MCF 10A (cell line): ENCODE measurements around the gene MKNK2. TPM values are rescaled to one million over a fixed set of nuclear protein-coding genes. Genes with fewer than 3 reads are reported as not detected.
"Not testable (repeated sequence)": the region's sequence is repeated elsewhere in the genome, so short reads cannot be mapped to it uniquely, and the experiment has no call there.

Experiments
- BruUV-seq: library from RNA; stranded (reverse); fragments of 400-500 nt; replicated peaks from 2 replicates; lab custom pipeline; 2021; lab: Mats Ljungman, UMichigan
- CTCF ChIA-PET: fragments of 300-600 bp; sonication (Branson Sonifier 250); formaldehyde crosslinking; extraction: SDS; loops from one replicate; lab custom pipeline; 2021; ENCODE audit warnings: antibody characterized with exemption, inconsistent platforms; lab: Yijun Ruan, JAX
- POLR2A ChIA-PET: fragments of 300-600, 350-650 bp; sonication (Branson Sonifier 250); formaldehyde crosslinking; extraction: SDS; loops from one replicate; lab custom pipeline; 2020; ENCODE audit warnings: antibody characterized with exemption, inconsistent platforms; lab: Yijun Ruan, JAX
- DNase-seq: peaks from one replicate; pipeline ENCODE4 v3.0.0-alpha.2; 2018; ENCODE audit not compliant: unreplicated experiment
- H3K27ac Mint-ChIP-seq: one replicate; pipeline ENCODE4 v1.8.0; 2022; ENCODE audit warnings: mild to moderate bottlenecking, low read depth, mixed read lengths; ENCODE audit not compliant: unreplicated experiment
- H3K27me3 Mint-ChIP-seq: one replicate; pipeline ENCODE4 v1.8.0; 2022; ENCODE audit warnings: mixed read lengths; ENCODE audit not compliant: insufficient read depth, unreplicated experiment
- H3K36me3 Mint-ChIP-seq: one replicate; pipeline ENCODE4 v1.8.0; 2022; ENCODE audit warnings: mild to moderate bottlenecking, moderate library complexity, mixed read lengths; ENCODE audit not compliant: insufficient read depth, unreplicated experiment
- H3K4me1 Mint-ChIP-seq: one replicate; pipeline ENCODE4 v1.8.0; 2022; ENCODE audit warnings: mixed read lengths; ENCODE audit not compliant: insufficient read depth, unreplicated experiment
- H3K4me3 Mint-ChIP-seq: one replicate; pipeline ENCODE4 v1.8.0; 2022; ENCODE audit warnings: mild to moderate bottlenecking, moderate library complexity, mixed read lengths; ENCODE audit not compliant: unreplicated experiment
- H3K9me3 Mint-ChIP-seq: one replicate; pipeline ENCODE4 v1.8.0; 2022; ENCODE audit warnings: mixed read lengths; ENCODE audit not compliant: unreplicated experiment
- CTCF ChIP-seq: fragments of 200-600 bp; IDR thresholded peaks from one replicate; pipeline ENCODE4 v1.8.0; 2022; ENCODE audit warnings: antibody characterized with exemption, mild to moderate bottlenecking; ENCODE audit not compliant: unreplicated experiment
- intact Hi-C: fragments of 100-400 bp; cut with micrococcal nuclease; formaldehyde crosslinking; loops from 2 replicates; pipeline ENCODE4 v1.14.1; 2022
- total RNA-seq: library from RNA; stranded (reverse); gene quantifications from 2 replicates; pipeline ENCODE4 v1.2.3, GENCODE V29; 2022

Gene MKNK2
- total RNA-seq, 1 experiment from 2014 or later: 146 TPM

GRCh38 chr19:2034729-2035589, 16.1 kb downstream of the MKNK2 start:
- Mint-ChIP-seq H3K9me3 (no peaks in the 10 kb centered on the region), H3K27me3 (no peaks in the 10 kb centered on the region), H3K4me1 (peaks cover 21% of the 10 kb centered on the region), H3K36me3 (peaks cover 24% of the 10 kb centered on the region), H3K27ac (peak overlapping the region; percentile 39), H3K4me3 (no peak overlapping the region)
- no TSS peak for BruUV-seq
- POLR2A ChIA-PET: interaction anchor here (0.6 to 3.9 kb wide), 10 partner anchors 7 to 226 kb away, joined by 3 to 87 read pairs (median 3); no protein-coding TSS in a partner anchor
- DNase-seq: peak; percentile 62
- intact Hi-C loops: no loop called here
- no peak for TF ChIP-seq CTCF
- CTCF ChIA-PET: no interaction called here

- BruUV-seq, intact Hi-C loops, H3K9me3 Mint-ChIP-seq, DNase-seq, H3K4me3 Mint-ChIP-seq, H3K27me3 Mint-ChIP-seq, H3K27ac Mint-ChIP-seq: not testable (repeated sequence)
- CTCF ChIA-PET: interaction anchor here (1.5 kb wide), 1 partner anchor 14 kb away, joined by 5 read pairs; no protein-coding TSS in a partner anchor
- H3K4me1 Mint-ChIP-seq: peaks cover 21% of the 10 kb centered on the region
- H3K36me3 Mint-ChIP-seq: peaks cover 20% of the 10 kb centered on the region
- POLR2A ChIA-PET: interaction anchor here (0.6 to 3.9 kb wide), 6 partner anchors 8 to 203 kb away, joined by 3 to 87 read pairs (median 4); no protein-coding TSS in a partner anchor
These were observed 16.8 kb downstream of the MKNK2 start for GRCh38 chr19:2034253-2034652.

- TF ChIP-seq CTCF: no peak
- no peak overlapping the region for H3K27ac Mint-ChIP-seq
- ChIA-PET POLR2A (interaction anchor here (1.1 to 3.9 kb wide), 4 partner anchors 8 to 28 kb away, joined by 3 to 87 read pairs (median 12); no protein-coding TSS in a partner anchor), CTCF (interaction anchor here (1.5 kb wide), 1 partner anchor 13 kb away, joined by 5 read pairs; no protein-coding TSS in a partner anchor)
- H3K27me3 Mint-ChIP-seq: no peaks in the 10 kb centered on the region
- no peak for DNase-seq
- H3K4me3 Mint-ChIP-seq: no peak overlapping the region
- no TSS peak for BruUV-seq
- peaks cover 16% of the 10 kb centered on the region for H3K36me3 Mint-ChIP-seq
- intact Hi-C loops: no loop called here
- H3K9me3 Mint-ChIP-seq: no peaks in the 10 kb centered on the region
- peaks cover 22% of the 10 kb centered on the region for H3K4me1 Mint-ChIP-seq
These were observed 17.3 kb downstream of the MKNK2 start for GRCh38 chr19:2033825-2034159.

- TF ChIP-seq CTCF: no peak
- Mint-ChIP-seq H3K4me1 (peaks cover 27% of the 10 kb centered on the region), H3K4me3 (peak overlapping the region; percentile 57), H3K9me3 (no peaks in the 10 kb centered on the region), H3K27ac (peak overlapping the region; percentile 94), H3K27me3 (no peaks in the 10 kb centered on the region), H3K36me3 (peaks cover 12% of the 10 kb centered on the region)
- no peak for DNase-seq
- ChIA-PET CTCF (interaction anchor here (0.6 to 1.9 kb wide), 6 partner anchors 8 to 358 kb away, joined by 3 to 6 read pairs (median 4); no protein-coding TSS in a partner anchor), POLR2A (interaction anchor here (0.6 to 3.9 kb wide), 12 partner anchors 9 to 1046 kb away, joined by 3 to 87 read pairs (median 8); no protein-coding TSS in a partner anchor)
- BruUV-seq: no TSS peak
- intact Hi-C loops: no loop called here
These were observed 17.8 kb downstream of the MKNK2 start for GRCh38 chr19:2033115-2033824.
